DND-41 (cell line): ENCODE measurements around the gene OTOR.

Experiments
- ATAC-seq: fragments of 200-7000 bp; cut with Tn5 transposase; 3 replicates; pipeline ENCODE4 v1.9.1; 2021; ENCODE audit warnings: low read depth; ENCODE audit not compliant: insufficient read depth
- DNase-seq: peaks from one replicate; pipeline ENCODE4 v3.0.0-alpha.2; 2020
- H2AFZ ChIP-seq: 2 replicates; pipeline ENCODE4 v1.6.0; 2012; ENCODE audit warnings: low read depth, low read length
- H3K27ac ChIP-seq: 2 replicates; pipeline ENCODE4 v1.5.1; 2012; ENCODE audit warnings: low read length, inconsistent platforms
- H3K27me3 ChIP-seq: fragments of 200-600 bp; sonication (generic); 2 replicates; pipeline ENCODE4 v1.6.0; 2012; ENCODE audit warnings: low read length, mild to moderate bottlenecking, inconsistent platforms; ENCODE audit not compliant: insufficient read depth, poor library complexity
- H3K36me3 ChIP-seq: 2 replicates; pipeline ENCODE4 v1.5.1; 2012; ENCODE audit warnings: low read length, inconsistent platforms; ENCODE audit not compliant: insufficient read depth
- H3K4me1 ChIP-seq: 2 replicates; pipeline ENCODE4 v1.5.1; 2012; ENCODE audit warnings: mild to moderate bottlenecking, low read length; ENCODE audit not compliant: insufficient read depth
- H3K4me2 ChIP-seq: 2 replicates; pipeline ENCODE4 v1.6.0; 2012; ENCODE audit warnings: mild to moderate bottlenecking, moderate library complexity, low read length, inconsistent platforms; ENCODE audit not compliant: insufficient read depth
- H3K4me3 ChIP-seq, 2 experiments: fragments of 200-600 bp in 1 of 2; shearing (Covaris generic) in 1 of 2; 2 replicates each; pipeline ENCODE4 v1.5.1; 2012 to 2016; ENCODE audit warnings: inconsistent platforms in 2 of 2, low read length in 2 of 2, mild to moderate bottlenecking in 2 of 2, low read depth in 1 of 2, moderate library complexity in 1 of 2
- H3K79me2 ChIP-seq: 2 replicates; pipeline ENCODE4 v1.6.0; 2012; ENCODE audit warnings: low read length, inconsistent platforms; ENCODE audit not compliant: insufficient read depth
- H3K9ac ChIP-seq: 2 replicates; pipeline ENCODE4 v1.6.0; 2012; ENCODE audit warnings: low read depth, mild to moderate bottlenecking, inconsistent platforms, low read length, moderate library complexity
- H3K9me3 ChIP-seq: 2 replicates; pipeline ENCODE4 v1.5.1; 2012; ENCODE audit warnings: low read length, moderate library complexity, mild to moderate bottlenecking, inconsistent platforms; ENCODE audit not compliant: insufficient read depth, severe bottlenecking
- H4K20me1 ChIP-seq: 2 replicates; pipeline ENCODE4 v1.6.0; 2012; ENCODE audit warnings: low read length; ENCODE audit not compliant: insufficient read depth
- CTCF ChIP-seq: IDR thresholded peaks from 2 replicates; pipeline ENCODE4 v1.5.1; 2012; ENCODE audit warnings: borderline replicate concordance, low read length, moderate library complexity, mild to moderate bottlenecking; ENCODE audit not compliant: poor library complexity, severe bottlenecking; ENCODE audit errors: extremely low read depth
- EZH2 ChIP-seq: IDR thresholded peaks from 3 replicates; pipeline ENCODE4 v1.6.1; 2012; ENCODE audit warnings: borderline replicate concordance, low read depth, mild to moderate bottlenecking, moderate library complexity, low read length, inconsistent platforms; ENCODE audit not compliant: severe bottlenecking

The OTOR gene

GRCh38 chr20:16748308-16748900, at the start of gene OTOR:
OTOR (plus strand) TSS chr20:16748358; CDS start chr20:16748402, 44 bp downstream.
- no peak within 1 kb of the TSS for H3K9ac ChIP-seq
- TF ChIP-seq CTCF = no peak
- no peak for TF ChIP-seq EZH2
- no peak within 1 kb of the TSS for H3K4me3 ChIP-seq
- ATAC-seq (no peak), DNase-seq (no peak)
- H2AFZ ChIP-seq = no peak within 1 kb of the TSS
- no peaks in the 10 kb centered on the region for H3K27me3 ChIP-seq
- no peaks in the 10 kb centered on the region for H3K4me1 ChIP-seq
- H3K36me3 ChIP-seq = no peaks in the 10 kb centered on the region
- no peaks in the 10 kb centered on the region for H3K79me2 ChIP-seq
- no peak within 1 kb of the TSS for H3K27ac ChIP-seq
- no peaks in the 10 kb centered on the region for H4K20me1 ChIP-seq
- H3K9me3 ChIP-seq = no peaks in the 10 kb centered on the region
- no peak within 1 kb of the TSS for H3K4me2 ChIP-seq

GRCh38 chr20:16699293-16699692, 48.9 kb upstream of the OTOR start:
- no peaks in the 10 kb centered on the region for H3K27me3 ChIP-seq
- H3K9me3 ChIP-seq = no peaks in the 10 kb centered on the region
- H3K4me3 ChIP-seq = no peak overlapping the region
- no peaks in the 10 kb centered on the region for H4K20me1 ChIP-seq
- no peaks in the 10 kb centered on the region for H3K36me3 ChIP-seq
- ATAC-seq (no peak), DNase-seq (no peak)
- H3K4me2 ChIP-seq = no peak overlapping the region
- no peak overlapping the region for H3K9ac ChIP-seq
- no peak overlapping the region for H3K27ac ChIP-seq
- no peak overlapping the region for H2AFZ ChIP-seq
- H3K4me1 ChIP-seq = no peaks in the 10 kb centered on the region
- H3K79me2 ChIP-seq = no peaks in the 10 kb centered on the region
- TF ChIP-seq CTCF (no peak), EZH2 (no peak)

- DNase-seq (peak; percentile 5), ATAC-seq (peak; percentile 39; the same call in 1 of the 3 replicates)
- H3K4me2 ChIP-seq = no peak overlapping the region
- H3K27me3 ChIP-seq = no peaks in the 10 kb centered on the region
- no peaks in the 10 kb centered on the region for H3K79me2 ChIP-seq
- no peaks in the 10 kb centered on the region for H4K20me1 ChIP-seq
- no peaks in the 10 kb centered on the region for H3K36me3 ChIP-seq
- H3K9me3 ChIP-seq = peaks cover 7% of the 10 kb centered on the region
- no peaks in the 10 kb centered on the region for H3K4me1 ChIP-seq
- H2AFZ ChIP-seq = no peak overlapping the region
- no peak overlapping the region for H3K4me3 ChIP-seq
- TF ChIP-seq EZH2 (no peak), CTCF (peak; percentile 54)
- no peak overlapping the region for H3K27ac ChIP-seq
- no peak overlapping the region for H3K9ac ChIP-seq
Observed at GRCh38 chr20:16701296-16701695, 46.9 kb upstream of the OTOR start.

DNA sequence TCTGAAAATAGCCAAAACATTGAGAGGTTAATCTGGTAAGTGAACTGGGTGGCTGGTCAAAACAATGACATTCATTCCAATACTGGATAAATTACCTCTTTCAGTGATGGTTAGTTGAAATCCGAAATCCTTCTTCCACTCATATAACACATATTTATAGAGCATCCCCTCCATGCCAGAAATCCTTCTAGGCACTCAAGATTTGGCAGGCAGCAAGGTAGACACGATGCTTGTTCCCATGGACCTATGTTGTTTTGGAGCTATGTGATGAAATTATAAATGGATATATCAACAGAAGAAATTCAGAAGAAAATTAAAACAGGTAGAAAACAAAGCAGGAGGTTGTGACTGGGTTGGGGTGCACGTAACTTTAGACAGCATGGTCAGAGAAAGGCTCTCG, 44.6 kb upstream of the OTOR start:
- no peaks in the 10 kb centered on the region for H3K79me2 ChIP-seq
- TF ChIP-seq EZH2 (no peak), CTCF (no peak)
- no peaks in the 10 kb centered on the region for H3K27me3 ChIP-seq
- peaks cover 10% of the 10 kb centered on the region for H3K4me1 ChIP-seq
- H4K20me1 ChIP-seq = no peaks in the 10 kb centered on the region
- H2AFZ ChIP-seq = no peak overlapping the region
- no peak overlapping the region for H3K9ac ChIP-seq
- H3K4me2 ChIP-seq = no peak overlapping the region
- H3K9me3 ChIP-seq = peaks cover 7% of the 10 kb centered on the region
- H3K36me3 ChIP-seq = no peaks in the 10 kb centered on the region
- DNase-seq (no peak), ATAC-seq (no peak)
- H3K27ac ChIP-seq = no peak overlapping the region
- H3K4me3 ChIP-seq = no peak overlapping the region
